H9 (cell line): ENCODE measurements around the gene LPCAT1. TPM values are rescaled to one million over a fixed set of nuclear protein-coding genes. Genes with fewer than 3 reads are reported as not detected.

Source experiments
- DNase-seq: peaks from one replicate; pipeline ENCODE4 v3.0.0-alpha.2; 2017
- H2AFZ ChIP-seq: one replicate; pipeline ENCODE4 v1.6.1; 2013; ENCODE audit warnings: mild to moderate bottlenecking, low read length, control low read depth, moderate library complexity
- H2AK5ac ChIP-seq: 2 replicates; pipeline ENCODE4 v1.6.1; 2013; ENCODE audit warnings: low read length, control low read depth, mixed read lengths; ENCODE audit not compliant: insufficient read length
- H2BK120ac ChIP-seq: one replicate; pipeline ENCODE4 v1.6.1; 2013; ENCODE audit warnings: low read depth, mild to moderate bottlenecking, low read length, control low read depth, inconsistent platforms; ENCODE audit not compliant: poor library complexity, severe bottlenecking
- H2BK12ac ChIP-seq: 2 replicates; pipeline ENCODE4 v1.6.1; 2013; ENCODE audit warnings: low read length, control low read depth, mixed read lengths, low read depth; ENCODE audit not compliant: insufficient read length
- H2BK15ac ChIP-seq: 2 replicates; pipeline ENCODE4 v1.6.1; 2013; ENCODE audit warnings: low read depth, low read length, control low read depth
- H2BK20ac ChIP-seq: one replicate; pipeline ENCODE4 v1.6.1; 2013; ENCODE audit warnings: low read depth, mild to moderate bottlenecking, low read length, control low read depth, inconsistent platforms; ENCODE audit not compliant: poor library complexity, severe bottlenecking
- H2BK5ac ChIP-seq: 2 replicates; pipeline ENCODE4 v1.6.1; 2013; ENCODE audit warnings: low read length, control low read depth, mixed read lengths; ENCODE audit not compliant: insufficient read length
- H3K14ac ChIP-seq: 2 replicates; pipeline ENCODE4 v1.6.1; 2013; ENCODE audit warnings: low read length, control low read depth; ENCODE audit not compliant: insufficient read depth
- H3K18ac ChIP-seq: 2 replicates; pipeline ENCODE4 v1.6.1; 2013; ENCODE audit warnings: low read depth, mild to moderate bottlenecking, mixed read lengths, low read length, control low read depth; ENCODE audit not compliant: insufficient read length
- H3K23ac ChIP-seq: 2 replicates; pipeline ENCODE4 v1.6.1; 2013; ENCODE audit warnings: low read length, control low read depth, mixed read lengths, low read depth; ENCODE audit not compliant: insufficient read length
- H3K23me2 ChIP-seq: 2 replicates; pipeline ENCODE4 v1.6.1; 2013; ENCODE audit warnings: low read depth, mild to moderate bottlenecking, mixed read lengths, low read length, control low read depth; ENCODE audit not compliant: insufficient read length, poor library complexity, severe bottlenecking
- H3K27ac ChIP-seq: 2 replicates; pipeline ENCODE4 v1.5.1; 2013; ENCODE audit warnings: low read length, control low read depth, mixed read lengths, low read depth; ENCODE audit not compliant: insufficient read length
- H3K27me3 ChIP-seq: 2 replicates; pipeline ENCODE4 v1.6.1; 2013; ENCODE audit warnings: low read length, control low read depth, inconsistent platforms; ENCODE audit not compliant: insufficient read depth
- H3K4ac ChIP-seq: 2 replicates; pipeline ENCODE4 v1.6.1; 2013; ENCODE audit warnings: low read depth, mild to moderate bottlenecking, control low read depth, inconsistent platforms, low read length, moderate library complexity
- H3K4me1 ChIP-seq: 2 replicates; pipeline ENCODE4 v1.6.1; 2013; ENCODE audit warnings: low read length, control low read depth, inconsistent platforms; ENCODE audit not compliant: insufficient read depth
- H3K4me2 ChIP-seq: 2 replicates; pipeline ENCODE4 v1.6.1; 2013; ENCODE audit warnings: low read length, control low read depth, mixed read lengths; ENCODE audit not compliant: insufficient read length, insufficient read depth
- H3K56ac ChIP-seq: 2 replicates; pipeline ENCODE4 v1.6.1; 2013; ENCODE audit warnings: low read depth, mild to moderate bottlenecking, mixed read lengths, low read length, control low read depth; ENCODE audit not compliant: insufficient read length
- H3K79me1 ChIP-seq: 2 replicates; pipeline ENCODE4 v1.6.1; 2013; ENCODE audit warnings: low read depth, mild to moderate bottlenecking, moderate library complexity, low read length, control low read depth, inconsistent platforms; ENCODE audit not compliant: insufficient read depth, poor library complexity, severe bottlenecking
- H3K79me2 ChIP-seq: 2 replicates; pipeline ENCODE4 v1.6.1; 2013; ENCODE audit warnings: low read length, control low read depth, inconsistent platforms; ENCODE audit not compliant: insufficient read depth
- H3K9ac ChIP-seq: 2 replicates; pipeline ENCODE4 v1.6.1; 2013; ENCODE audit warnings: low read length, control low read depth, mixed read lengths; ENCODE audit not compliant: insufficient read length; ENCODE audit errors: extremely low read depth
- H3K9me3 ChIP-seq: one replicate; pipeline ENCODE4 v1.6.1; 2013; ENCODE audit warnings: low read depth, low read length, inconsistent platforms; ENCODE audit not compliant: control insufficient read depth
- H3T11ph ChIP-seq: one replicate; pipeline ENCODE4 v1.6.1; 2013; ENCODE audit warnings: mild to moderate bottlenecking, low read length, control low read depth, inconsistent platforms
- H4K20me1 ChIP-seq: one replicate; pipeline ENCODE4 v1.6.1; 2013; ENCODE audit not compliant: control insufficient read depth, insufficient read length, insufficient read depth
- H4K5ac ChIP-seq: 2 replicates; pipeline ENCODE4 v1.6.1; 2013; ENCODE audit warnings: low read depth, mild to moderate bottlenecking, mixed read lengths, low read length, control low read depth; ENCODE audit not compliant: insufficient read length
- H4K8ac ChIP-seq: replicated peaks from 2 replicates; pipeline ENCODE4 v1.6.1; 2013; ENCODE audit warnings: low read length, control low read depth, mixed read lengths, low read depth; ENCODE audit not compliant: insufficient read length
- H4K91ac ChIP-seq: 2 replicates; pipeline ENCODE4 v1.6.1; 2013; ENCODE audit warnings: low read depth, mild to moderate bottlenecking, moderate library complexity, mixed read lengths, low read length, control low read depth; ENCODE audit not compliant: insufficient read length
- H3K27ac Mint-ChIP-seq, 3 experiments: 2 replicates in 2 of 3; 3 replicates in 1 of 3; pipeline ENCODE4 v1.8.0; 2020 to 2021; ENCODE audit warnings: mixed read lengths in 3 of 3, mild to moderate bottlenecking in 1 of 3, moderate library complexity in 1 of 3
- H3K27me3 Mint-ChIP-seq: 2 replicates; pipeline ENCODE4 v1.8.0; 2021; ENCODE audit warnings: low read depth, mild to moderate bottlenecking, moderate library complexity, mixed read lengths
- H3K36me3 Mint-ChIP-seq, 3 experiments: 2 replicates in 2 of 3; 3 replicates in 1 of 3; pipeline ENCODE4 v1.8.0; 2020 to 2021; ENCODE audit warnings: low read depth in 3 of 3, mixed read lengths in 3 of 3; ENCODE audit not compliant: insufficient read depth in 1 of 3
- H3K4me1 Mint-ChIP-seq, 2 experiments: 2 replicates each; pipeline ENCODE4 v1.8.0; 2020; ENCODE audit warnings: mixed read lengths in 2 of 2
- H3K4me3 Mint-ChIP-seq, 2 experiments: 2 replicates in 1 of 2; 3 replicates in 1 of 2; pipeline ENCODE4 v1.8.0; 2020 to 2021; ENCODE audit warnings: mild to moderate bottlenecking in 2 of 2, mixed read lengths in 2 of 2, moderate library complexity in 1 of 2
- H3K9me3 Mint-ChIP-seq, 2 experiments: 2 replicates in 1 of 2; 3 replicates in 1 of 2; pipeline ENCODE4 v1.8.0; 2020; ENCODE audit warnings: mild to moderate bottlenecking in 2 of 2, mixed read lengths in 2 of 2, moderate library complexity in 1 of 2
- WGBS: extraction: QIAGEN DNeasy Blood & Tissue Kit; methylation state at CpG from one replicate; pipeline ENCODE4 v1.1.7; 2013; ENCODE audit warnings: missing lambda C conversion rate, low lambda C conversion rate, mixed read lengths; ENCODE audit not compliant: insufficient read length; ENCODE audit errors: extremely low coverage; 5-methylcytosine and 5-hydroxymethylcytosine counted together
- total RNA-seq: library from RNA; stranded (reverse); gene quantifications from 2 replicates; pipeline ENCODE4 v1.2.1, GENCODE V29; 2021
- TF ChIP-seq, protein P1 (sequence below): fragments of 200-600 bp; sonication (generic); conservative IDR thresholded peaks from 3 replicates; pipeline ENCODE4 v1.8.0; 2021; ENCODE audit warnings: antibody characterized with exemption, mild to moderate bottlenecking

Gene LPCAT1
- total RNA-seq, 1 experiment from 2014 or later = 231 TPM

- H3K23ac ChIP-seq = no peak overlapping the region
- H4K20me1 ChIP-seq = no peaks in the 10 kb centered on the region
- no peak overlapping the region for H3K14ac ChIP-seq
- H2BK5ac ChIP-seq = no peak overlapping the region
- no peak overlapping the region for H2BK15ac ChIP-seq
- H2BK20ac ChIP-seq = no peak overlapping the region
- TF ChIP-seq, protein P1, sequence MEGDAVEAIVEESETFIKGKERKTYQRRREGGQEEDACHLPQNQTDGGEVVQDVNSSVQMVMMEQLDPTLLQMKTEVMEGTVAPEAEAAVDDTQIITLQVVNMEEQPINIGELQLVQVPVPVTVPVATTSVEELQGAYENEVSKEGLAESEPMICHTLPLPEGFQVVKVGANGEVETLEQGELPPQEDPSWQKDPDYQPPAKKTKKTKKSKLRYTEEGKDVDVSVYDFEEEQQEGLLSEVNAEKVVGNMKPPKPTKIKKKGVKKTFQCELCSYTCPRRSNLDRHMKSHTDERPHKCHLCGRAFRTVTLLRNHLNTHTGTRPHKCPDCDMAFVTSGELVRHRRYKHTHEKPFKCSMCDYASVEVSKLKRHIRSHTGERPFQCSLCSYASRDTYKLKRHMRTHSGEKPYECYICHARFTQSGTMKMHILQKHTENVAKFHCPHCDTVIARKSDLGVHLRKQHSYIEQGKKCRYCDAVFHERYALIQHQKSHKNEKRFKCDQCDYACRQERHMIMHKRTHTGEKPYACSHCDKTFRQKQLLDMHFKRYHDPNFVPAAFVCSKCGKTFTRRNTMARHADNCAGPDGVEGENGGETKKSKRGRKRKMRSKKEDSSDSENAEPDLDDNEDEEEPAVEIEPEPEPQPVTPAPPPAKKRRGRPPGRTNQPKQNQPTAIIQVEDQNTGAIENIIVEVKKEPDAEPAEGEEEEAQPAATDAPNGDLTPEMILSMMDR = no peak
- no peak overlapping the region for H3T11ph ChIP-seq
- no peak overlapping the region for H3K27ac Mint-ChIP-seq
- H4K91ac ChIP-seq = no peak overlapping the region
- H3K27me3 ChIP-seq = peaks cover 38% of the 10 kb centered on the region
- H2BK12ac ChIP-seq = no peak overlapping the region
- no peak overlapping the region for H3K9ac ChIP-seq
- H2BK120ac ChIP-seq = no peak overlapping the region
- H3K4me3 Mint-ChIP-seq = peak overlapping the region; percentile 27 to 62; a peak in 3 of 5 replicates
- no peak overlapping the region for H4K5ac ChIP-seq
- no peak overlapping the region for H2AK5ac ChIP-seq
- no peaks in the 10 kb centered on the region for H3K4me1 ChIP-seq
- no peaks in the 10 kb centered on the region for H3K9me3 ChIP-seq
- H3K56ac ChIP-seq = no peak overlapping the region
- no peak overlapping the region for H4K8ac ChIP-seq
- peaks cover 2 to 6% of the 10 kb centered on the region in 2 experiments; a peak in 2 of 4 replicates for H3K4me1 Mint-ChIP-seq
- H3K9me3 Mint-ChIP-seq = peaks cover 3% of the 10 kb centered on the region in 2 experiments; a peak in 3 of 5 replicates
- H3K27ac ChIP-seq = no peak overlapping the region
- H3K27me3 Mint-ChIP-seq = peaks cover 92% of the 10 kb centered on the region
- no peak overlapping the region for H2AFZ ChIP-seq
- no peak overlapping the region for H3K18ac ChIP-seq
- H3K4ac ChIP-seq = no peak overlapping the region
- DNase-seq = no peak
- H3K79me1 ChIP-seq = no peaks in the 10 kb centered on the region
- H3K36me3 Mint-ChIP-seq = no peaks in the 10 kb centered on the region; a peak in 2 of 7 replicates
- no peaks in the 10 kb centered on the region for H3K79me2 ChIP-seq
- no CpG with 5 or more reads among the region's 16 CpGs for WGBS
- H3K23me2 ChIP-seq = peaks cover 12% of the 10 kb centered on the region
- peak overlapping the region; percentile 28 for H3K4me2 ChIP-seq
These were observed 77.0 kb downstream of the LPCAT1 start for GRCh38 chr5:1446602-1447343.
